ENCODE data around the gene PTPRM.

The PTPRM gene

DNA sequence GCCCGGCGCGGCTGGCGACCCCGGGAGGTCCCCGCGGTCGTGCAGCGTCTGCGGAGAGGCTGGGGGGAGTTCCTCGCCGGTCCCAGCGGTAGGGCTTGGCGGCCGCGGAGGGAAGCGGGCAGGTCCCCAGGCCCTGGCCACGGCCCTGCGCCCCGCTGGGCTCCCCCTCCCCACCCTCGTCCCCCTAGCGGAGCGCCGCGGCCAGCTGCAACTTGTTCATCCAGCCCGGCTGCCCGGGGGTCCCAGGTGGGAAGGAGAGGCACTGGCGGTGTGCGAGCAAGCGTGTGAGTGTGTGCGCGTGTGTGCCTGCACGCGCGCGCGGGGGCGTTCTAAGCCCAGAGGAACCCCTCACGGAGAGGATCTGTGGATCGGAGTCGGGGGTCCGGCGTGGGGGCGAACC is 1.3 kb downstream of the PTPRM start:
- DNase-seq, result no peak

GRCh38 chr18:7571626-7572025 is 4.5 kb downstream of the PTPRM start:
- no peak for DNase-seq

DNA sequence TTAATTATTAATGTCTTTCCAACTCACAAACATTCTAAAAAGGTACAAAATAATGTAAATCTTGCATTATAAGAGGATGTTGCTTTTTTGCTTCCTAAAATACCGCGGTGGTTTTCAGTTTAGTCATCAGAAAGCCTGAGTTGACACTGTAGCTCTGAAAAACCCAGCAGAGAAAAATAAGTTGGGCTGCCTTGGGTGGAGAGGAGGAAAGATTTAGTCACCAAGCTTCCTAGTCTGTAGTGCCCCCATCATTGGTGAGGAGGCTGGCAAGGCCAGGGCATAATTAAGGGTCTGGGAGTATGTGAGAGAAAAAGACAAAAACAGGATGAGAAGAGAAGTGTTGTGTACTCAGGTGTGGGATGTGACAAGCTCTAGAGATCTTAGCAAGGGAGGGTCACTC is 5.7 kb downstream of the PTPRM start:
- DNase-seq, result no peak

DNA sequence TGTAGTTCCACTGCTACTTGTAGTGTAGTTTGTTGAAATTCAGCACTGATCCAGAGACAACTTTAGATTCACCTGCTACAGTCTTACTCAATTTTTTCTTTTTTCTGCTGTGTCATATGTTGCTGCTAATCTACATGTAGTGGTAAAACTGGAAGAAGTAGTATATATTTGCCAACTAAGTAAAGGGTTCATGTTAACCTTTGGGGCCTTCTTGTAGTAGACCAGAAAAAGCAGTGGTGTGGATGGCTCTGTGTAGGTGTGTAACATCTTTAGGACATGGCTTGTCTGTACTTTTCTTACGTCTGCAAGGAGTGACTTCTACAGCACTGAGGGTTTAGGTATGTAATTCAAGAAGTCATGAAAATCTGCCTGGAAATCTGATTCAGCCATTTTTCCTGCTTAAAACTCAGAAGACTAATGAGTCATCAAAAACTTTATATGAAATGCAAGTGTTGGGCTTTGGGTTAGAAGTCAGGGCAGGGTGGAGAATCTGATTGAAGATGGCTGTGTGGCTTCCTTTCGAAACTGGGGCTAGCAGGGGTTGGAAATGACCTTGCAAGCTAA is 8.4 kb downstream of the PTPRM start:
- no peak for DNase-seq

DNA sequence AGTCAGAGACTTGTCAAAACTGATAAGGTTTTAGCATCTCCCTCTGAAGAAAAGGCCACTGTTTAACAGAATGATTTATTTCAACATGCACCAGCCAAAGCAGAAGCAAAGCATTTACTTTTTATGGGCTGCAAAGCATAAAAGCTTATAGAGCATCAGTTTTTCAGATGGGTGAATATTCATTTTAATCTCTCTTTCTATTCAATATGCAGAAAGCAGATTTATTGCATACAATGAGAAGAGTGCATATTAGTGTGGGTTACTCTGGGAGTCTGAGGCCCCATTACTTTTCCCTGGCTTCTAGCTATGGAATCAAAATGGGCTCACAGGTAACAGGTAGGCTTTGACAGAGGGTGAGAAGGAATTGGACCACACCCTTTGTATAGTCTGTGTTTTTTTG is 9.0 kb downstream of the PTPRM start:
- no peak for DNase-seq

DNA sequence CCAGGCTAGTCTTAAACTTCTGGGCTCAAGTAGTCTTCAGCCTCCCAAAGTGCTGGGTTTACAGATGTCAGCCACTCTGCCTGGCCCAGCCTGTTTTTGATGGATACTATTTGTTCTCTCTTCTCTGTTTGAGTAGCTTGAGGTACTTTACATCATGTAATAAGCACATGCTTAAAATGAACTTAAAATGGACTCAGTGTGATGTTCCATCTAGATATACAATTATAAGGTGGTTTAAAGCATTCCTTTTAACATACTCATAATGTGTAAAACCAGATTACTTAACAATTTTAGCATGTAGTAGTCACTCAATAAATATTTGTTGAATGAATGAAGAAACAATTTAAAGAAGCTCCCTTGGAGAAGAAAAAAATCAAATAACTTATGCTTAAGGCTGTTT is 9.6 kb downstream of the PTPRM start:
- no peak for DNase-seq

GRCh38 chr18:7577706-7578105 is 10.6 kb downstream of the PTPRM start:
- DNase-seq, result no peak

DNA sequence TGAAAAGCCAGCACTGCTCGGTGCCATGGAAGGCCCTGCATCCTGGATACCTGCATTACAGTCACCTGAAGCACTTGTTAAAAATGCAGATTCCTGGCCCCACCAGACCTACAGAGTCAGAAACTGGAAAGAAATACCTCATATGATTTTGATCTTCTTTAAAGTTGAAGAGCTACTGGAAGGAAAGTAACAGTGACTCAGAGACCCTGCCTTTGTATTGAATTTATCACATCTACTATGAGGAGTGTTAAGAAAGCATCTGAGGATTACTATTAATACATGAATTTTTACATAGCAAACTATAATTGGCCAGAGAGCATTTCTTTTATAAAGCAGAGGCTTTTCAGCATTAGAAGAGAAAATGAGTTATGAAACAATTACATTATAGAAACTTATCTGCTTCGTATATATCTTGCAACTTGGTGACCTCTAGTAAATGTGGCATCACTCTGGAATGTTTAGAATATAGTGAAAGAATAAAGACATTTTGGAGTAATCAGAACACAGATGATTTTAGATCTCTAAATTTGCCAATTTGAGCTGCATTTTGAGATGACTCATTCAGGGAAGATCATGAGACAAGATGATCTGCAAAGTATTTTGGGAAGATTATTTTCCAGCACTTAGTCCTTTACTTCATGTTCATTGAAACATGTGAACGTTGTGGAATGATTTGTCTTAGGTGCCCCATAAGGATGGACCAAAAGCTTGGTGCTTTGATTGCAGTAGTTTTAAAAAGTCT is 12.2 kb downstream of the PTPRM start:
- no peak for DNase-seq

GRCh38 chr18:7579918-7580542 is 12.9 kb downstream of the PTPRM start:
- DNase-seq, result no peak

GRCh38 chr18:7584646-7585275 is 17.6 kb downstream of the PTPRM start:
- no peak for DNase-seq

DNA sequence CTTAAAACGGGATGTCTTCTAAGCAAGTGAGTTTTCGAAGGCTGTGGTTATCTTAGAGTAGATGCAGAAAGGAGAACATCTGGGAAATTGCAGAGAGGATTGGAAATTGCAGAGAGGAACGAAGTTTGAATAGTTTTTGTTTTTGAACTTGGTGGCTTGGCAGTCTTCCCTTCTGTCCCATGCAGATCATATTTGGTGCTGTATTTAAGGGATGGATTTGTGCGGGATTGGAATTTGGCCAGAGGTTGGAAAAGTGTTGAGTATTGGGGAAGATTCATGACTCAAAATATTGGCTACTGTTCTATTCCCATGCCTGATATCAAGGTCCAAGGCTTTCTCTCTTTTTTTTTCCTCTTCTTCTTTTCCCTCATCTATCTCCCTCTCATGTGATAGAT is 18.2 kb downstream of the PTPRM start:
- DNase-seq, result no peak

GRCh38 chr18:7586379-7586778 is 19.3 kb downstream of the PTPRM start:
- DNase-seq, result no peak

DNA sequence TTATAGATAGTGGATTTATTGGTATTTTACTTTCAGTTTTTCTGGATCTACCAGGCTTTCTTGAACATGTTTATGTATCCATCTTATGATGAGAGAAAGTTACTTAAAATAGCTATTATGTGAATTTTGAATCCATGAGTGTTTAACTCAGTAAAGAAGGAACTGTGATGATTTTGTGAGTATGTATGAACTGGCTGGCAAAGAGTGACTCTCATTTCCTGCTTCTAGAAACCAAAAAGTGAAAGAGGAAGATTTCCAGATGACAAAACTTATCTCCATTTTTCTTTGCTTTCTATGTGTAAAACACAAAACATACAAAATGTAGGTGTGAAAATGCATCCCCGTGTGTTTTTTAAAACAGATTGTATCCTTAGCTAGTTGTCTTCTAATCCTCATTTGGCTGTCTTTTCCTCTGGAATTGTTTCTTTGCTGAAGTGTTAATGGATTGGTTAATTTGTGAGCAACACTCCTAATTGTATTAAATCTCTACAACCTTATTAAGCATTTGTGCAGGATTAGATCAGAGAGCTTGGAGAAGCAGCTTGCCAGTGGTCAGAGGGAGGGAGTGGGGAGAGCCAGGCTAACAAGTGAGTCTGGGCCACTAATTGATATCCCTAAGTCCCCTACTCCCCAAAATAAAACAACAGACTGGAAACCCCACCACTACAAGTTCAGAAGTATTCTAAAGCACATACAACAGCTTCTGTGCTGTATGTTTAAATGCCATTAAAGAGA is 23.9 kb downstream of the PTPRM start:
- DNase-seq, result no peak

DNA sequence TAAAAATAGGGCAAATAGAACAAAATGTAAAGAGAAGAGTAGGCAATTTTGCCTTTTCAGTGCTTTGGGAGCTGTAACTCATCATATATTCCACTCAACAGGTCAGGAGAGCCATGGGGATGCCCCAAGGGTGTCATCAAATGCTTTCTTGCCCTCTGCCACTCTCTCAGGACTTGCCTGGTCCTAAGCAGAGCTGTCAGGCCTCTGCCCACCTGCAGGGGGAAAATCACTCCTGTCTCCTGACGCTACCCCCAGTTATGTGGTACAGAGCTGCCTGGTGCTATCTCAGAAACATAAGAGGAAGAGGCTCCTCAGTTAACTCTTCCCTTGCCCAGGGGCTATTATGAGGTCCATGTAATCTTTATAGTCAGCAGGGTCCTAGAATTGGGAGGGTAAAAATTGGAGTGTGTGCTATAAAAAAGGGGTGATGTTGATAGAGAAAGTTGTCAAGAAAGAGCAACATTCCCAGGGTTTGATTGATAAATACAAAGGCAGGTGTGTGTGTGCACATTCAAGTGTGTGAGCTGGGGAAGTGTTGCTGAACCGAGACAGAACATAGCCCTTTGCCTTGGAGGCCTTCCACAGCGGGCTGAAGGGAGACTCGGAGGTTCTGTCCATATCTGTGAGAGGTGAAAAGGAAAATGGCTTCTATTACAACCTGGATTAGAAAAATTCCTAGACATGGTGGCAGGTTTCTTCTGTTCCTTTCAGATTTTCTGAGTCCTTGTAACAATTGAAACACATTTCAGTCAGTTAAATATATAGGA is 25.4 kb downstream of the PTPRM start:
- no peak for DNase-seq

- DNase-seq, result no peak
These were observed 26.2 kb downstream of the PTPRM start for GRCh38 chr18:7593218-7593819.

DNA sequence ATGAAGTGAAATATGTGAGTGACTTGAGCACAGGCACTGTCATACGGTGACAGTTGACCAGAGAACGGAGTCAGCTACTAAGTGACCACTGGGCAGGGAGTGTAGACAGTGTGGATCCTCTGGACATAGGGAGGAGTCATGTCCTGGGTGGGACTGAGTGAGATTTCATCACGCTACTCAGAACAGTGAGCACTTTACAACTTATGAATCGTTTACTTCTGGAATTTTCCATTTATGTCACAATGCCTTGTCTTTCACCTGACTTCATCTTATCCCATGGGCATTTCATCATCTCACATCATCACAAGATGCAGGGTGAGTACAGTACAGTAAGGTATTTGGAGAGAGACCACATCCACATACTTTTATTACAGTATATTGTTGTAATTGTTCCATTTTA is 29.0 kb downstream of the PTPRM start:
- no peak for DNase-seq

DNA sequence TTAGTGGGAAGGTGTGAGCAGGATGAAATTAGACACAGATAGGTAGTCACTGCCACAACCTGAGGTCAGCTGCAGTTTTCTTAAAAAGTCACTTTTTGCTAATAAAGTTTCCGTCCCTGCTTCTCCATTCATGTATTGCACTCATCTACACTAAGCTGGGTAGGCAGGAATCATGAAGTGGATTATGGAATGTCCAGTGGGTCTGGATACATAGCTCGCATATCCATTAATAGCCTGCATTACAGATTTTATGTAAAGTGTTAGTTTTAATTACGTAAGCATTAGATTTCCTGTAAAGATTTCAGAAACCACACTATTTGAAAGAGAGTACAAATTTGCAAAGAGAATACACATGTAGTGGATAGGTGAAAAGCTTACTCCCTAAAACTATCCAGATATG is 30.4 kb downstream of the PTPRM start:
- no peak for DNase-seq

GRCh38 chr18:7598167-7599047 is 31.3 kb downstream of the PTPRM start:
- DNase-seq, result no peak

DNA sequence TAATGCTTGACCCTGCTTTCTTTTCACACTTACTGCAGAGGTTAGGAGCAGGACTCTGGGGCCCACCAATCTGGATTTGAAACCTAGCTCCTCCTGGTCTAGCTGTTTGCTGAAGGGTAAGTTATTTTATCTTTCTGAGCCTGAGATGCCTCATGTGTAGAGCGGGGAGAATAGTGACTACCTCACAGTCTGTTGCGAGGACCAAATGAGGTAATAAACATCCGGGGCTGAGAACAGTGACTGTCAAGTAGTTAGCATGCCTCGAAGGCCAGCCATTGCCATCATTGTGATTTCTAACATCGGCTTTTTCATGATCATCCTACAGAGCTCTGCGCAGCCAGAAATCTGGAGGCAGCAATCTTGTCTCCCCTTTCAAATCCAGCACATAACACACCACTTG is 32.9 kb downstream of the PTPRM start:
- no peak for DNase-seq

GRCh38 chr18:7600528-7601245 is 33.6 kb downstream of the PTPRM start:
- no peak for DNase-seq

DNA sequence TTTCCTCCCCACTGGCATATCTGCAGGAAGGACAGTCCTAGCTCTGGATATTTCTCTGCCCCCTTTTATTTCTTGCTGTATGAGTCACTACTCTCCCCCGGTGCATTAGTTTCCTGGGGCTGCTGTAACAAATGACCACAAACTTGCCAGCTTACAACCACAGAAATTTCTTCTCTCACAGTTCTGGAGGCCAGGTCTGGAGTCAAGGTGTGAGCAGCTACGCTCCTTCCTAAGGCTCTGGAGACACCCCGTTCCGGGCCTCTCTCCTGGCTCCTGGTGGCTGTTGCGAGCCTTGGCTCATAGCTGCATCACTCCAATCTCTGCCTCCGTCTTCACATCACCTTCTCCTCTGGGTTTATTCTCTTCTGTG is 34.1 kb downstream of the PTPRM start:
- DNase-seq, result no peak

Data from stimulated activated CD4-positive, alpha-beta T cell treated with anti-CD3 and anti-CD28 coated beads, Interleukin-2, amount 100 ng/mL, for 48 hours (primary cell).